ENCODE results near the gene A1BG. TPM values are rescaled to one million over a fixed set of nuclear protein-coding genes. Genes with fewer than 3 reads are reported as not detected.

A1BG gene
- polyA plus RNA-seq, 1 experiment, result 15.5 TPM

DNA sequence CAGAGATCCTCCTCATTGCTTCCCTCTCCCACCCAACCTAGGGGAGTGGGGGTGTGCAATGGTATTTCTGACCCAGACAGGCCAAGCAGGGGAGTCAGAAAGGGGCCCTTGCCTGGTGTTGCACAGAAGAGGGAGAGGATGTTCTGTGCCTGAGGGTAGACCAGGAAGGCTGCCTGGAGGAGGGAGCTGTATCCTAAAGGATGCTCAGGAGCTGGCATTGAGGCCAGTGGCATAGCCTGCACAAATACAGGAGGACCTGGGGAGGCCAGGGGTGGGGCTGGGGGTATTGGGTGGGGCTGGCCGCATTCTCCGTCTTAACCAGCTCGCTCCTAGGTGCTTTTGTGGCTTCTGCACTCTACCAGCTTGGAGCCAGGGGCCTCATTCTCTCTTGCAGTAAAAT lies 46.6 kb upstream of the A1BG start:
- CTCF ChIA-PET, result no interaction called here
- DNase-seq (ENCODE audit: low read depth), result no peak
- POLR2A ChIA-PET, result no interaction called here
- H3K36me3 ChIP-seq (ENCODE audit: control insufficient read depth, insufficient read depth, low read length), result peaks cover 2% of the 10 kb centered on the region
- TF ChIP-seq, protein P1, sequence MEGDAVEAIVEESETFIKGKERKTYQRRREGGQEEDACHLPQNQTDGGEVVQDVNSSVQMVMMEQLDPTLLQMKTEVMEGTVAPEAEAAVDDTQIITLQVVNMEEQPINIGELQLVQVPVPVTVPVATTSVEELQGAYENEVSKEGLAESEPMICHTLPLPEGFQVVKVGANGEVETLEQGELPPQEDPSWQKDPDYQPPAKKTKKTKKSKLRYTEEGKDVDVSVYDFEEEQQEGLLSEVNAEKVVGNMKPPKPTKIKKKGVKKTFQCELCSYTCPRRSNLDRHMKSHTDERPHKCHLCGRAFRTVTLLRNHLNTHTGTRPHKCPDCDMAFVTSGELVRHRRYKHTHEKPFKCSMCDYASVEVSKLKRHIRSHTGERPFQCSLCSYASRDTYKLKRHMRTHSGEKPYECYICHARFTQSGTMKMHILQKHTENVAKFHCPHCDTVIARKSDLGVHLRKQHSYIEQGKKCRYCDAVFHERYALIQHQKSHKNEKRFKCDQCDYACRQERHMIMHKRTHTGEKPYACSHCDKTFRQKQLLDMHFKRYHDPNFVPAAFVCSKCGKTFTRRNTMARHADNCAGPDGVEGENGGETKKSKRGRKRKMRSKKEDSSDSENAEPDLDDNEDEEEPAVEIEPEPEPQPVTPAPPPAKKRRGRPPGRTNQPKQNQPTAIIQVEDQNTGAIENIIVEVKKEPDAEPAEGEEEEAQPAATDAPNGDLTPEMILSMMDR (IDR thresholded peaks at IDR 0.05; ENCODE audit: insufficient read depth, low read depth, low read length), result no peak
- no peak overlapping the region for H3K4me3 ChIP-seq (ENCODE audit: low read depth, low read length)
- H3K27me3 ChIP-seq (ENCODE audit: control insufficient read depth, insufficient read depth, low read length), result no peaks in the 10 kb centered on the region

DNA sequence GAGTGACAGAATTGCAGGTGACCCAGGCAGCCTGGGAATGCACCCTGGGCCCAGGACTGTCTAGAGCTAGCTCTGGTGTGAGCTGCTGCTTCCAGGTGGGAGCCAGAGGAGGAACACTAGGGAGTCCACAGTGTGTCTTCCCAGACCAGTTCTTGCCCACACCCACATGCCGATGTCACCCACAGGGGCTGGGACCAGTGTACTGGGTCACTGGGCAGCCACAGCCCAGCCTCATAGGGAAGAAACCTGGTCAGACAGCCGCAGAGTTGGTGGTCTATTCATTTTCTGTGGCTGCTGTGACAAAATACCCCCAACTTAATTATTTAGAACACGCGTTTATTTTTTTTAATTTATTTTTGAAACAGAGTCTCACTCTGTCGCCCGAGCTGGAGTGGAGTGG lies 45.3 kb upstream of the A1BG start:
- Histone ChIP-seq H3K36me3 (ENCODE audit: control insufficient read depth, insufficient read depth, low read length) (peaks cover 9% of the 10 kb centered on the region), H3K4me3 (ENCODE audit: low read depth, low read length) (no peak overlapping the region), H3K27me3 (ENCODE audit: control insufficient read depth, insufficient read depth, low read length) (no peaks in the 10 kb centered on the region)
- TF ChIP-seq, protein P1 (IDR thresholded peaks at IDR 0.05; ENCODE audit: insufficient read depth, low read depth, low read length), result no peak
- no peak for DNase-seq (ENCODE audit: low read depth)
- CTCF ChIA-PET, result no interaction called here
- POLR2A ChIA-PET, result no interaction called here

DNA sequence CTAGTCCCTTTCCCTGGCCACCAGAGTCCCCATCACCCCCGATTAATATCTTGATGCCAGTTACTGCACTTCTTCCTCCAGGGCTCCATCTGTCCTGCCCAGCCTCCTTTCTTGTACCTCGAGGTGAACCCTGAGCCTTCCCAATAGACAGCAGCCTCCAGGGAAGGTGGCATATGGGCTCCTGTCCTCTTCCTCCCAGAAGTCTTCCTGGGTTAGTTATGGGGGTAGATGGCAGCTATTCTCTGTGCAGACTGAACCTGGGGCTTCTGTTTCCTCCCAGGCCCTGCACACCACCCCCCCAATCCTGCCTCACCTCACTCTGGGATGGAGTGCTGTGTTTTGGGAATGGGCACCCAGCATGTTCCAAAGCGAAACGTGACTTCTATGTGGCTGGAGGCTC lies 44.8 kb upstream of the A1BG start:
- ChIA-PET CTCF (no interaction called here), POLR2A (no interaction called here)
- Histone ChIP-seq H3K27me3 (ENCODE audit: control insufficient read depth, insufficient read depth, low read length) (no peaks in the 10 kb centered on the region), H3K4me3 (ENCODE audit: low read depth, low read length) (no peak overlapping the region), H3K36me3 (ENCODE audit: control insufficient read depth, insufficient read depth, low read length) (peaks cover 12% of the 10 kb centered on the region)
- TF ChIP-seq, protein P1 (IDR thresholded peaks at IDR 0.05; ENCODE audit: insufficient read depth, low read depth, low read length), result no peak
- no peak for DNase-seq (ENCODE audit: low read depth)

DNA sequence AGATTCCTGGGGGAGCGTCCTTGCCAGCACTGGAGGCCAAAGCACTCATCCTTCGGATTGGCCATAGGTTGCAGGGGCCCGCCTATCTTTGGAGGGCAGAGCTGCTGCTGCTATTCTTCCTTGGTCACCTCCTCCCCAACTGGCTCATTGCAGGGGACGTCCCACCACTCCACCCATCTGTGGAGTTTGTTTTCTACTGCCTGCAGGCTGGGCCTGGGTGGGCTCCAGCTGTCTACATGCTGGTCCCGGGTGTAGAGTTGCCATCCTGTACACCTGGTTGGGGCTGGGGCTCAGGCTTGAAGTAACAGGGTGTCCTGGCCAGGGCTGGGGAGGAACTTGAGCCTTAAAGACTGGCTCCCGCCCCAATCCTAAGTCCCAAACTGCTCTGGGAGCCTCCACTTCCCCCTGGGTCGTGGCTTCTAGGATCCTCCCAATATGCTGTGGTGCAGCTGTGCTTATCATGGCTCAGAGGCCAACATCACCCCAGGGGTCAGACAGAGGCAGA lies 44.3 kb upstream of the A1BG start:
- H3K36me3 ChIP-seq (ENCODE audit: control insufficient read depth, insufficient read depth, low read length), result peaks cover 16% of the 10 kb centered on the region
- DNase-seq (ENCODE audit: low read depth), result no peak
- CTCF ChIA-PET, result no interaction called here
- POLR2A ChIA-PET, result no interaction called here
- no peak overlapping the region for H3K4me3 ChIP-seq (ENCODE audit: low read depth, low read length)
- H3K27me3 ChIP-seq (ENCODE audit: control insufficient read depth, insufficient read depth, low read length), result no peaks in the 10 kb centered on the region
- TF ChIP-seq, protein P1 (IDR thresholded peaks at IDR 0.05; ENCODE audit: insufficient read depth, low read depth, low read length), result no peak

DNA sequence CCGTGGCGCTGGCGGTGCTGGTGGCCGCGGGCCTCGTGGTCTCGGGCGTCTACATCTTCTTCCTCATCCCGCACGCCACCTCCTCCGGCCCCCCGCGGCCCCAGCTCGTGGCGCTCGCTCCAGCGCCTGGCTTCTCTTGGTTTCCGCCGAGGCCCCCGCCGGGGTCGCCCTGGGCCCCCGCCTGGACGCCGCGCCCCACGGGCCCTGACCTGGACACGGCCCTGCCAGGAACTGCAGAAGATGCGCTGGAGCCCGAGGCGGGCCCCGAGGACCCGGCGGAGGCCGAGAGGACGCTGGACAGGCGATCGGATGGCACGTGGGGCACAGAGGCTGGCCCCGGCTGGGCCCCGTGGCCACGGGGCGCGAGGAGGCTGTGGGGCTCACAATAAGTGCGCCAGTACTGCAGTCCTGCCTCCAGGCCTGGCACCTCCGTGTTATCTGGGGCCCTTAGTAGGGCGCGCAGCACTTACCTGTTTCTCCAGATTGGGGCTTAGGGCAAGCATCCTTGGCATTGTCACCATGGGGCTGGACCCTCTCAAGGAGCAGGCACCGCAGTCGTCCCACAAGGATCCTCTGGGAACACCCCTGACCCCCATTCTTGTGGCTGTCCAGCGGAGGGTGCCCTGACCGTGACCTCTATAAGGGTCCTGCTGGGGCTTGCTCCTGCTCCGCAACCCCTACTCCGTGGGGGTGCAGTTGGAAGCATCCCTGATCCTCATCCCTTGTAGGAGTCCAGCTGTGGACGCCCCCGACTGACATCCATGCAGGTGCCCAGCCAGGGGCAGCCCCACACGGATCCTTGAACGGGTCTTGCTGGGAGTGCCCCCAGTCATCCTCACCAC lies 43.6 kb upstream of the A1BG start:
- no peak for DNase-seq (ENCODE audit: low read depth)
- ChIA-PET CTCF (no interaction called here), POLR2A (no interaction called here)
- Histone ChIP-seq H3K36me3 (ENCODE audit: control insufficient read depth, insufficient read depth, low read length) (peaks cover 16% of the 10 kb centered on the region), H3K27me3 (ENCODE audit: control insufficient read depth, insufficient read depth, low read length) (no peaks in the 10 kb centered on the region), H3K4me3 (ENCODE audit: low read depth, low read length) (no peak overlapping the region)
- TF ChIP-seq, protein P1 (IDR thresholded peaks at IDR 0.05; ENCODE audit: insufficient read depth, low read depth, low read length), result no peak
